Islet precursor cell (in vitro differentiated cells): ENCODE results near the gene GPR156.
"Not testable (repeated sequence)": the region's sequence is repeated elsewhere in the genome, so short reads cannot be mapped to it uniquely, and the experiment has no call there.

Experiments
- DNase-seq: peaks from one replicate; pipeline ENCODE4 v3.0.0-alpha.2; 2018

GPR156 gene

GRCh38 chr3:120156699-120157098 is 128.3 kb downstream of the GPR156 start:
- DNase-seq: no peak

DNA sequence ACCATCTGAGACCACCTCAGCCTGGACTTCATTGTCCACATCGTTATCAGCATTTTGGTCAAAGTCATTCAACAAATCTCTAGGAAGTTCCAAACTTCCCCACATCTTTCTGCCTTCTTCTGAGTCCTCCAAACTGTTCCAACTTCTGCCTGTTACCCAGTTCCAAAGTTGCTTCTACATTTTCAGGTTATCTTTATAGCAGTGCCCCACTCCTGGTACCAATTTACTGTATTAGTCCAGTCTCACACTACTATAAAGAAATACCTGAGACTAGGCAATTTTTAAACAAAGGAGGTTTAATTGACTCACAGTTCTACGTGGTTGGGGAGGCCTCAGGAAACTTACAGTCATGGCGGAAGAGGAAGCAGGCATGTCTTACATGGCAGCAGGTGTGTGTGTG is 129.3 kb downstream of the GPR156 start:
- DNase-seq: not testable (repeated sequence)

DNA sequence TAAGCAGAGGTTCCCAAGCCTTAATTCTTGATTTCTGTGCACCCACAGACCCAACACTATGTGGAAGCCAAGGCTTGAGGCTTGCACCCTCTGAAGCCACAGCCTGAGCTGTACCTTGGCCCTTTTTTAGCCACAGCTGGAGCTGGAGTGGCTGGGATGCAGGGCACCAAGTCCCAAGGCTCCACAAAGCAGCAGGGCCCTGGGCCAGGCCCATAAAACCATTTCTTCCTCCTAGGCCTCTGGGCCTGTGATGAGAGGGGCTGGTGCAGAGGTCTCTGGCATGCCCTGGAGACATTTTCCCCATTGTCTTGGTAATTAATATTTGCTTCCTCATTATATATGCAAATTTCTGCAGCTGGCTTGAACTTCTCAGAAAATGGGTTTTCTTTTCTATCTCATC is 129.9 kb downstream of the GPR156 start:
- no peak for DNase-seq

DNA sequence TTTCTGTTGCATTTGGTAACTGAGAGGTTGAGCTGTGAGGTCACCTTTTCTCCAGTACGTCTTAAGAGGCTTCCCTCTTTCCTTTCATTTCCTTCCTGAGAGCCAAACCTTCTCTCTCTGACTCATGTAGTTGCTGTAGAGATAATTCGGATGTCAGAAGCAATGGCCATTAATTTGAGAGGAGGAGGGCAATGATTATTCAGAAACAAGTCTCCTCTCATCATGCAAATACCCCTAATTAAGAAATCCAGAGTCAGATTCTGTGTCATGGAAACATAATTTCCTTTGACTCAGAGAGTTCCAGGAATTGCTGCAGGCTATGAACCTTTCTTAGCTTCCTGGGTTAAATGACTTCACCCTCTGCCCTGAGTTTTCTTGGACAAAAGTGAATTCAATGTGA is 131.7 kb downstream of the GPR156 start:
- no peak for DNase-seq

DNA sequence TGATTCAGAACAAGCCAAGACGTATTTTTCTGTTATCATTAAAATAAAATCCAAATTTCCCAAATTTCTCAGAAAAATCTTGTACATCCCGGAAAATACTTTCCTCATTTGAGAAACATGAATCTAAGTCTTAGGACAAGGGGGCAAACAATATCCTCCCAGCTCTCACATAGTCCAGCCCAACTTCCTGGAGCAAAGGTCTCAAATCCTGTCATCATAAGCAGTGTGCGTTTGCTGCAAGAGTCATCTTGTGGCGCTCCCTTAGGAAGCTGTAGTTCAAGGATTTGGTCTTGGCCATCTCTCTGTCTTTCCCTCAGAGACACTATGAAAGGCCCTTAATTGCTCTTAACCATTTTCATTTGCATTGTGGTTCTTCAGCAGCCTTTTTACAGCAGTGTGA is 133.2 kb downstream of the GPR156 start:
- no peak for DNase-seq

DNA sequence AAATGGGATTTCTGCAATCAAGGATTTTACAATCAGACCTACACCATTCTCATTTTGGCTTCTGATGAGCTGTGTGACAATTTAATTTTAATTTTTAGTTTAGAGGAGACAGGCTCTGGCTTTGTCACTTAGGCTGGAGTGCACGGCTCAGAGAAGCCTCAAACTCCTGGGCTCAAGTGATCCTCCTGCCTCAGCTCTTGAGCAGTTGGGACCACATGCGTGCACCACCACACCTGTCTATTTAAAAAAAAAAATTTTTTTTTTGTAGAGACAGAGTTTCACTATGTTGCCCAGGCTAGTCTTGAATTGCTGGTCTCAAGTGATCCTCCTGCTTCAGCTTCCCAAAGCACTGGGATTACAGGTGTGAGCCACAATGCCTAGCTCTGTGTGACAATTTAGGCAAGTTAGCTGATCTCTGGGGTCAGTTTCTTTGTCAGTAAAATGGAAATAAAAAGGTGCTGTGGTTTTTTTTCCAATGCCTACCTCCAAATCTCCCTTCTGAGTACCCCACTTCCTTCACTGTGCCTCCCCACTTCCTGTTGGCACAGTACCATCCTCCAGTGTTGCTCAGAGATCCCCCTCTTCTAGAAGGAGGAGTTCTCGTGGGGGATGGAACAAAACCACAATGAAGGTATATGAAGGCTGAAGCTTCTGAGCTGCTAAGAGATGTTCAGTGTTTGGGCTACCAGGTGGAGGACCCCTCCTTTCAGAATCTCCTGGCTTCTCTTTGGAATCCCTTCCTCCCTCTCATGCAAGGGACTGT is 136.7 kb downstream of the GPR156 start:
- DNase-seq: no peak

DNA sequence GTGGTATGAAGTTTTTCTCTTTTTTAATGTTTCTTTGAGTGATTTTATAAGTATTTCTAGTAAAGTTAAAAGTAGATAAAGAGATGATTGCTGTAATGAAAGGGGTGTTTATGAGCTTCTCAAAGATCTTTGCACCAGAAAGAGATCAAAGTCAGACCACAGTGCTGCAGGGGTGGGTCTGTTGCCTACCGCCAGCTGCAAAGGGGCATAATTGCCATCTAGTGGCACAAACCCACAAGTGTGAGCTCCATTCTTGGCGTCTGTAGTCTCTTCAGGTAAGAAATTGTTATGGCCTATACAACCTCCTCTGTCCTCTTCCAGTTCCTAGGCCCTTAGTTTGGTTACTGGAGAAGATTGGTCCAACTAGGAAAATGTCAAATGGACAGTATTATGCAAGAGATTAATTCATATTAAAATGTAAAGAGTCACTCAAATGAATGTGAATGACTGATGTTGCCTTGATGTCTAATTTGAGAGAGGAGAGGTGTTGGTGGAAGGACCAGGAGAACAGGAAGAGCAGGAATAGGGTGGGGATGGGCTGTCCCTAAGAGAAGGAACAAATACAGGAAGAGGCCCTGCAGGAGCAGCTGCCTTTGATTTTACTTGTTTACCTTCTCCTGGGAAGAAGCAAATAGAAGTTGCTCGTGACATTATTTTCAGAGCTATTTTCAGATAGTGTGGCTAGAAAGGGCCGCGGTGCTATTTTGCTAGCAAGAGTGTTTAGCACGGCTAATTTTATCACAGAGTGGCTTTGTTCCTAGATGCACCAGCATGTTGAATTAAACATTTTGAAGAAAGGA is 137.8 kb downstream of the GPR156 start:
- DNase-seq: no peak

DNA sequence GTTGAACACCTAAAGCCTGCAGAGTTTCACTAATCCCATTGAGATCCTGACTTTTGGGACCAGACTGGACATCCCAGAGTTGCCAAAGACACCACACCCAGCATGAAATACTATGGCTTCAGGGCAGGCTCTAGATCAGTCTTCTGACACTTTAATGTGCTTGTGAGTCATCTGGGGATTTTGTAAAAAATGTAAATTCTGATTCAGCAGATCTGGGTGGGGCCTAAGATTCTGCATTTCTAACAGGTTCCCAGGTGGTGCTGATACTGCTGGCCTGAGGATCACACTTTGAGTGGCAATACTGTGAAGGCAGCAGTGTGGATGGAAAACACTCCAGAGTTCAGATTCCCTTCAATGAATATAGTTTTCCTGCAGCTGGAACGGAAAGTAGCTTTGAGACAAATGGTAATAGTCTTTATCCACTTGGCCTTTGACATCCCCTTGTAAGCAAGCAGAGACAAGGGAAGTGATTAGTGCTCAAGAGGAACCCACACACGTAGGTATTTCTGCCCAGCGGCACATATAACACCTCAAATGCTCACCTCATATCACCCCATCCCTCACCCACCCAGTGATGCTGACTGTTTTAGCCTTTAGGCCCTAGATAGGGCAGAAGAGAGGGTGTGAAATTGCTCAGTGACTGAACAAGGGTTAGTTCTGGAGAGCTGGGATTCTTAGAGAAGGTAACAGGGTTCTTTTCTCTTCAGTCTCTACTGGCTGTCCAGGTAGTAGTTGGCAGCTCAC is 139.3 kb downstream of the GPR156 start:
- DNase-seq: peak; percentile 63

DNA sequence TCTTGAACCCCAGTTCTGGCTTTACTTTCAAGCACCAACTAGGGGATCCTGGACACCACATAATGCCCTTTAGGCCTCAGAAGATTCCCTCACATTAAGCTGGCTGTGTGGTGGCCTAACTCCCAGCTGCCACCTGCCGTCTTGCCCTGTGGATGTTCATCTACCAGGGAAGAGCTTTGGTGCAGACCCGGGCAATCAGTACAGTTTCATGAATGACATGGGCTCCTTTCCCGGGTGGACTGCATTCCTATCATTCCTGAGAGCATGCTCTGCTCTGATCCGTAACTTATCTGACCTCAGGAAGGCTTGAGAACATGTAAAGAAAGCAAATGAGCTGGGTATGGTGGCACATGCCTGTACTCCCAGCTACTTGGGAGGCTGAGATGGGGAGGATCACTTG is 140.8 kb downstream of the GPR156 start:
- peak; percentile 87 for DNase-seq

DNA sequence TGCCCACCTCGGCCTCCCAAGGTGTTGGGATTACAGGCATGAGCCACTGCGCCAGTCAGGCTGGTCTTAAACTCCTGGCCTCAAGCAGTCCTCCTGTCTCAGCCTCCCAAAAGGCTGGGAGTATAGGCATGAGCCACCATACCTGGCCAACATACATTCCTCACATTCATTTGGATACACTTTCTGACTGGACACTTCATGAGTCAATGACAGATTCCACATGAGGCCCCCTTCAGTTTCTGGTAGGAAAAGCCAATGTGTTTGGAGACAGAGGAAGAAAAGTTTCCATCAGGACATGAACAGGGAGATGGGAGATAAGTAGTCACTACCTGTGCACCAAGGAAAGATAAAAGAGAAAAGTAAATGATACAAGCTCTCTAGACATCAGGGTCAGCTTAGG is 141.3 kb downstream of the GPR156 start:
- DNase-seq: no peak

- no peak for DNase-seq
Measured at GRCh38 chr3:120142236-120142635, 142.8 kb downstream of the GPR156 start.

DNA sequence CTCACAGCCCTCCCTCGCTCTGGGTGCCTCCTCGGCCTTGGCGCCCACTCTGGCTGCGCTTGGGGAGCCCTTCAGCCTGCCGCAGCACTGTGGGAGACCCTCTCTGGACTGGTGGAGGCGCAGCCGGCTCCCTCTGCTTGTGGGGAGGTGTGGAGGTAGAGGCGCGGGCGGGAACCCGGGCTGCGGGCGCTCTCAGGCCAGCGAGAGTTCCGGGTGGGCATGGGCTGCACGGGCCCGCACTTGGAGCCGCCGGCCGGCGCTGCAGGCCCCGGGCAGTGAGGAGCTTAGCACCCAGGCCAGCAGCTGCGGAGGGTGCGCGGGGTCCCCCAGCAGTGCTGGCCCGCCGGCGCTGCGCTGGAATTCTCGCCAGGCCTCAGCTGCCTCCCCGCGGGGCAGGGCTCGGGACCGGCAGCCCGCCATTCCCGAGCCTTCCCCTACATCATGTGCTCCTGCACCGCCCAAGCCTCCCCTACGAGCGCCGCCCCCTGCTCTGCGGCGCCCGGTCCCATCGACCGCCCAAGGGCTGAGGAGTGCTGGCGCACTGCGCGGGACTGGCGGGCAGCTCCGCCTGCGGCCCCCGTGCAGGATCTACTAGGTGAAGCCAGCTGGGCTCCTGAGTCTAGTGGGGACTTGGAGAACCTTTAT is 144.8 kb downstream of the GPR156 start:
- DNase-seq: no peak

GRCh38 chr3:120139140-120139539 is 145.9 kb downstream of the GPR156 start:
- DNase-seq: no peak

GRCh38 chr3:120137548-120137947 is 147.5 kb downstream of the GPR156 start:
- no peak for DNase-seq

- DNase-seq: no peak
Measured at GRCh38 chr3:120130656-120131055, 154.4 kb downstream of the GPR156 start.

DNA sequence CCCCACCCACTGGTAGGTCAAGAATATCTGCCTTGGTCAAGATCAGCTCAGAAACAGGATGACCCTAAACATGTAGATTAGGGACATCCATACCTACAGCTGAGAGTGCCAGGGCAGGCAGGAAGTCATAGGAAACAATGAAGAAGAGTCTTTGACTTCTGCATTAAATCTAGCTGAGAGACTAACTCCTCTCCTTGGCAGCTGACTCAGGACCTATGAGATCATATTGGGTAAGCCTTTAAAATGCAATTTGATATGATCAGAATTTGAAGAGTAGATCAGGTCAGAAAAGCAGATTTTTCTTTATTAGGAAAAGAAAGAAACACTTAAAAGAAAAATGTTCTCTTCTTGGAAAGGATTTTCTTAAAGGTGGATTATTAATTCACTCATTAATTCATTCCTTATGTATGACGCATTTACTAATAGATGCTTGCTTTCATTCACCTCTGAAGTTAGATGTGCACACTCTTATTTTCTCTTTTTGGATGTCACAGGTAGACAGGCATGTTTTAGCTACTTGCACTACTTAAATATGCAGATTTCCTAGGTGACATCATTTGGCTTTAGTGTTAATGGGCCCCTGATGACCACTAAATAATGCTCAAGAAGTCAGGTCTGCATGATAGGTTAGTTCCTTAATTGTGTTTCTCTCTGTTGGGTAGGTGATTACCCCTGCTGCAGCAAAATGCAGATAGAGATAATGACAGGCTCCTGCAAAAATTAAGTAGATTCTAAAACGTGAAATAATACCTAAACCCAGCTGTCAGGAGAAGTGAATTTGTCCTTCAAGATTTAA is 155.1 kb downstream of the GPR156 start:
- no peak for DNase-seq

DNA sequence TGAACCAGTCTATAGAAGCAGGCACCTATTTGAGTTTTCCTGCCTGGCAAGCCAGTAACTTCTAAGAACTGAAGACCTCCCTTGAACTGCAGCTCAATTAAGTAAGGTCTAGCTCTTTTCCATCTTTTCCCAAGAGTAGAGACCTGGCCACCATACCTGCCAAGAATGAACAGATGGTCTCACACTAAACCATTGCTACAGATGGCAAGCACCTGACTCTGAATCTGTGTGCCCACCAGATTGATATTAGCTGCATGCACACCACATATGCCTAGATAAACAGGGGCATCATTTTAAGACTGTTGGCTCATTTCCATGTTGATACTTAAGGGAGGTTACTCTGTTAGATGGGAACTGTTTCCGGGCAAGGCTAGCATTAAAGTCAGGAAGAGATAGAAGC is 156.0 kb downstream of the GPR156 start:
- no peak for DNase-seq

DNA sequence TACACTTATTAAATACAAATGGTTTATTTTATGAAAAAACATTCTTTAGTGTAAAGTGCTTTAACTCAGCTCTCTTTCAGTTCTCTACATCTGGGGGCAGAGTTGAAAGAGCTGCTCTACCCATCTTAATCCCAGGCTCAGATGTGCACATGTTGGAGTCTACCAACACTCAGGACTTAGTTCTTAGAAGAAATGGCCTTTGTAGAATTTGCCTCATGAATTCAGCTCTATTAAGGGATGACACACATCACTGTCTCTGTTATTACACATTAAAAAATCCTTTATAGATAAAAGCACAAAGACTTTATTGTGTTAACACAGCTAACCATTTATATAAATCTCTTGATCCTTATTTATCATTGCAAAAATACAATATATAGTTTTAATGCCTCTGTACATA is 159.0 kb downstream of the GPR156 start:
- no peak for DNase-seq

GRCh38 chr3:120119846-120120510 is 165.0 kb downstream of the GPR156 start:
- no peak for DNase-seq
